GM18858 (cell line): Measurements from ENCODE around the gene CCDC102B.
"Not testable (repeated sequence)": the region's sequence is repeated elsewhere in the genome, so short reads cannot be mapped to it uniquely, and the experiment has no call there.

Source experiments
- ATAC-seq: cut with Tn5 transposase; IDR thresholded peaks from one replicate; pipeline ENCODE4 v1.9.1; 2021; ENCODE audit not compliant: unreplicated experiment

Gene CCDC102B

GRCh38 chr18:68797871-68798270 is at the start of gene CCDC102B:
TSS of gene CCDC102B (plus strand) at chr18:68798080. CDS start at chr18:68836764, 38,684 bp downstream.
- no peak for ATAC-seq

- ATAC-seq: no peak
Observed at GRCh38 chr18:68757126-68757525, 40.8 kb upstream of the CCDC102B start.

GRCh38 chr18:68759308-68759707 is 38.6 kb upstream of the CCDC102B start:
- ATAC-seq: no peak

GRCh38 chr18:68763083-68763482 is 34.8 kb upstream of the CCDC102B start:
- no peak for ATAC-seq

GRCh38 chr18:68764016-68764415 is 33.9 kb upstream of the CCDC102B start:
- ATAC-seq: no peak

- ATAC-seq: no peak
Observed at GRCh38 chr18:68766433-68766832, 31.4 kb upstream of the CCDC102B start.

- ATAC-seq: no peak
Observed at GRCh38 chr18:68769461-68769860, 28.4 kb upstream of the CCDC102B start.

GRCh38 chr18:68772268-68772667 is 25.6 kb upstream of the CCDC102B start:
- ATAC-seq: no peak

- ATAC-seq: no peak
Observed at GRCh38 chr18:68778280-68778886, 19.5 kb upstream of the CCDC102B start.

GRCh38 chr18:68779169-68779568 is 18.7 kb upstream of the CCDC102B start:
- ATAC-seq: no peak

- no peak for ATAC-seq
Observed at GRCh38 chr18:68780802-68781635, 16.9 kb upstream of the CCDC102B start.

- no peak for ATAC-seq
Observed at GRCh38 chr18:68783506-68783905, 14.4 kb upstream of the CCDC102B start.

GRCh38 chr18:68784071-68784470 is 13.8 kb upstream of the CCDC102B start:
- no peak for ATAC-seq

- ATAC-seq: not testable (repeated sequence)
Observed at GRCh38 chr18:68790290-68790689, 7.6 kb upstream of the CCDC102B start.

- ATAC-seq: no peak
Observed at GRCh38 chr18:68791801-68792200, 6.1 kb upstream of the CCDC102B start.

- no peak for ATAC-seq
Observed at GRCh38 chr18:68793951-68794350, 3.9 kb upstream of the CCDC102B start.

GRCh38 chr18:68796936-68797690 is 767 bp upstream of the CCDC102B start:
- ATAC-seq: no peak

GRCh38 chr18:68800075-68800474 is 2.2 kb downstream of the CCDC102B start:
- ATAC-seq: no peak

GRCh38 chr18:68803356-68803755 is 5.5 kb downstream of the CCDC102B start:
- no peak for ATAC-seq

- no peak for ATAC-seq
Observed at GRCh38 chr18:68817584-68817983, 19.7 kb downstream of the CCDC102B start.

- ATAC-seq: no peak
Observed at GRCh38 chr18:68818584-68818983, 20.7 kb downstream of the CCDC102B start.

GRCh38 chr18:68822926-68823325 is 25.0 kb downstream of the CCDC102B start:
- ATAC-seq: no peak
